HL-60/S4 treated with retinoic acid at 250 ng/mL for 4 days and 3 days (cell line): ENCODE results near the gene TRAF3IP1.

Experiments used
- in situ Hi-C: fragments of 300-500 bp; cut with MboI; formaldehyde crosslinking; loops from 2 replicates; pipeline ENCODE4 v1.7.0; 2022; ENCODE audit warnings: low sequenced_read_pairs

TRAF3IP1 gene

DNA sequence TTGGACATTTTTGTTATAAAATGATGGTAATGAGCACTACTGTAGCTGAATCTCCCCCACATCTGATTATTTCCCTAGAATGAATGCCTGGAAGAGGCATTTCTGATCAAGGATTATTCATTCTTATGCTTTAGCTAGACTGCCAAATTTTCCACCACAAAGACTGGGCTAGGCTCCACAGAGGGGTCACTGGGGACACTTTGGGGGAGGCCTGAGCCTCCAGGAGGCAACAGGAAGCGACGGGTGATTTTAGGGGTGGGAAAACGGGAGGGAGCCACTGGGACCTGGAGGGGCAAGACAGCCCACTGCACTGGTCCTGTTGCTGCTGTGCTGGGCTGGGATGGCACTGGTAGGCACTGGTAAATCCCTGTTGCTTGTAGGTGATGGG is 104.0 kb downstream of the TRAF3IP1 start:
- in situ Hi-C loops: no loop called here

DNA sequence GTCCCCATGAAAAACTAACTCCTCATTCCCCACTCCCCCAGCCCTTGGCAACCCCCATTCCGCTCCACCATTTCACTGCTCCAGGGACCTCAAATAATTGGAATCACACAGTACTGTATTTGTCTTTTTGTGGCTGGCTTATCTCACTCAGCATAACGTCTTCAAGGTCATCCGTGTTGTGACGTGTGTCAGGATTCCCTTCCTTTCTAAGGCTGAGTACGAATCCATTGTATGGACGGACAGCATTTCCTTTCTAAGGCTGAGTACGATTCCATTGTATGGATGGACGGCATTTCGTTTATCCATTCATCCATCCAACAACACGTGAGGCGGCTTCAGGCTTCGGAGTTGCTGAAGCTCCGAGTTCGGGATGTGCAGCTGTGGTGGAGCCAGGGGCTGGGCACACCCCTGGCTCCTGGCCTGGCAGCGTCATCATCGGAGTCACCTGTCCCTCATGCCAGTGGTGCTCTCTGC is 105.2 kb downstream of the TRAF3IP1 start:
- in situ Hi-C loops: no loop called here

DNA sequence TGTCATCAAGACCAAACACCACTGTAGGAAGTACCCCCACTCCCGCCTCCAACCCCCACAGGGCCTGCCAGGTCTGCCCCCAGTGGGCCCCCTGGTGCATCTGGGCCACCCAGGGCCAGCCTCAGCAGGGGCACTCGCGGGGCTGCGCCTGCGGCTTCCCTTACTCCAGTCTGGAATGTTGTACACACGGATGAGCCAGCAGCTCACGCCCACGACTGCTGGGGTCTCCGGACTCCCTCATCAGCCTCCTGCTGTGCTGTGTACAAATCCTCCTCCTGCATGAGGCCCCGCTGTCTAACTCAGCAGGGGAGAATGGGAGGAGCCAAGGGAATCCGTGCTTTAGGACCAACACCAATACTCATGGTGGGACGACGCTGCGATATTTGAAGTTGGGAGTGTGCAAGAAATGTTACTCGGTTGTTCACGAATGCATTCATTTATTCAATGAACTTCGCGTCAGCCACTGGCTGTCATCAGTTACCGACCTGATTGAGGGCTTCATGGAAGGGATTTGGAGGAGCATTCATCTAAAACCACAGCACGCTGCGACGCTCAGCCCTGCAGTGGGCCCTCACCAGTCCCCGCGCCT is 105.8 kb downstream of the TRAF3IP1 start:
- in situ Hi-C loops: no loop called here

DNA sequence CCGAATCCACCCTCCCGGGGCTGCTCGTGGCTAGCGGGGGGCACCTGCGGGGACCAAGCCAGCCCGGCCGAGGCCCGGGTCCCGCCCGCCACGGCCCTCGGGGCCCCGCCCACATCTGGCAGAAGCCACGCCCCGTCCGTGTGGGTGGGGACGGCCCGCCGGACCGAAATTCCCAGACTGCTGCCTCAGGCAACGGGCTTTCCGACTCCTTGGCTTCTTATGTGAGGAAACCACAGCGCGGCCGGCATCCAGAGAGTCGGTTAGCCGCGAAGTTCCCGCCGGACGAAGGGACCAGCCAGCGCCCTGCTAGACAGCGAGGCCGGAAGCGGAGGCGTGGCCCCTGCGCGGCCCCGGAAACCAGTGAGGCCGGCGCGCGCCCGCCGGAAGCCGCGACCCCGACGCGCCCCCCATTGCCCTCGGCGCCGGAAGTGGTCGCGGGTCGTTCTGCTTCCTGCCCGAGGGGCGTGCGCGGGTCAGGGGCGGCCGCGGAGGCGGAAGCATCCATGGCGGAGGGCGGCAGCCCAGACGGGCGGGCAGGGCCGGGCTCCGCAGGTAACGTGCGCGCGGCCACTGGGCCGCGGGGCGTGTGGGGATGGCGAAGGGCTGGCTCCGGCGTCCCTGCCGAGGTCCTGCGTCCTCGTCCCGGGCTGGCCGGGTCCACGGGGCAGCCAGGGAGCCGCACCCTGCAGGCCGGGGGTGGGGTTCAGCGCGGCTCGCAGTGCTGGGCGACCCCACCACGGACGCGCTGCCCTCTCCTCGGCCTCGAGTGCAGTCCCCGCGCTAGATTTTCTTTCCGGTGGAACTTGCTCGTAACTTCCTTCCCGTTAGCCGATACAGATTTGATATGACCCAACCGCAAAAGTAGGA is 106.5 kb downstream of the TRAF3IP1 start, which contains the start of gene ASB1:
ASB1 (plus strand) TSS at position 360 of the 867 bp plus-strand sequence; CDS start at position 504, 144 bp downstream.
- in situ Hi-C loops: no loop called here

- in situ Hi-C loops: no loop called here
Observed at GRCh38 chr2:238427435-238428162, 107.3 kb downstream of the TRAF3IP1 start.

- in situ Hi-C loops: no loop called here
Observed at GRCh38 chr2:238428866-238429265, 108.5 kb downstream of the TRAF3IP1 start.

- in situ Hi-C loops: no loop called here
Observed at GRCh38 chr2:238430781-238431180, 110.5 kb downstream of the TRAF3IP1 start.

DNA sequence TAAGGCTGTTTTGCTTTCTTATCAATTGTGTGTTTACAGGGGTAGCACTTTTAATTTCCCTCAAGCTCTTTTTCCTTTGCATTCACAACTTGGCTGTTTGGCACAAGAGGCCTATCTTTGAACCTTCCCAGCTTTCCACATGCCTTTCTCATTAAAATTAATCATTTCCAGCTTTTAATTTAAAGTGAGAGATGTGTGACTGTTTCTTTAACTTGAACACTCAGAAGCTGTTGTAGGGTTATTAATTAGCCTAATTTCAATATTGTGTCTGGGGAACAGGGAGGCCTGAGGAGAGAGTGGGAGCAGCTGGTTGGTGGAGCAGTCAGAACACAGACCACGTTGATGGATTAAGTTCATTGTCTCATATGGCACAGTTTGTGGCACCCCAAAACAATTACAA is 111.1 kb downstream of the TRAF3IP1 start:
- in situ Hi-C loops: no loop called here

- in situ Hi-C loops: no loop called here
Observed at GRCh38 chr2:238433300-238433915, 113.1 kb downstream of the TRAF3IP1 start.

GRCh38 chr2:238433941-238434845 is 113.9 kb downstream of the TRAF3IP1 start:
- in situ Hi-C loops: no loop called here

DNA sequence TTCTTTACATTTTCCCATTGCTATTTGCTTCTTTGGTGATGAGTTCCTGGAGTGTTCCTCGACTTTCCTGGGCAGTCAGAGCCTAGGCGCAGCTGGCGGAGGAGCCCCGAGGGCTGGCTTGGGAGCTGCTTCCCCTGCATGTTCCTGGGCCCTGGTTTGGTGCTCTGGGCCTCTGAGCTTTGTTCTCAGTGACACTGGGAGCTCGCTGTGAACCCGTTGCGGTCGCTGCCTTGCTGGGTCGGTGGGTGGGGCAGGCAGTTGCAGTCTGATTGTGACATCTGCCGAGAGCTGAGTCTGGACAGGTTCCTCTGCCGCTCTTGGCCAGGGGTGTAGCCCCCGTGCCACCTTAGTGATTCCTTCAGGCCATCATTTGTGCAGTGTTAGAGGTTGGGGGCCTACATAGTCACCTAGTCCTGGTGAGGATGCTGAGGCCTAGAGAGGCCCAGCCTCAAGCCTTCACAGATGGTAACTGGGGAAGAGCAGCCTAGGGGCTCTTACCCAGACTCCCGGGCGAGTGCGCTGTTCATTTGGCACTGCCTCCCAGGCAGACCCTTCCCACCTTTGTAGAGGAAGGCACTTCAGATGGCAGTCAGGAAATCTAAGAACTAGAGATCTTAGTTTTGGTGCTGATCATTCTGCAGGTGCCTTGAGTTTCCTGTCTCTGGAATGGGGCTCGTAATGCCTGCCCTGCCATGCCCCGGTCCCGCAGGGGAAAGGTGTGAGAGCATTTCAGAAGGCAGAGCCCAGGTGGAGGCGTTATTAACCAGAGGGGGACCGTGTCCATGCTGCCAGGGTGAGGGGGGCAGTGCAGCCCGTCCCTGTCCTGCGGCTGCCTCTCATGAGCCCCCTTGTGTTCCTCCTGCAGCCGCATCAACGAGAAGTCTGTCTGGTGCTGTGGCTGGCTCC is 114.8 kb downstream of the TRAF3IP1 start:
- in situ Hi-C loops: no loop called here

DNA sequence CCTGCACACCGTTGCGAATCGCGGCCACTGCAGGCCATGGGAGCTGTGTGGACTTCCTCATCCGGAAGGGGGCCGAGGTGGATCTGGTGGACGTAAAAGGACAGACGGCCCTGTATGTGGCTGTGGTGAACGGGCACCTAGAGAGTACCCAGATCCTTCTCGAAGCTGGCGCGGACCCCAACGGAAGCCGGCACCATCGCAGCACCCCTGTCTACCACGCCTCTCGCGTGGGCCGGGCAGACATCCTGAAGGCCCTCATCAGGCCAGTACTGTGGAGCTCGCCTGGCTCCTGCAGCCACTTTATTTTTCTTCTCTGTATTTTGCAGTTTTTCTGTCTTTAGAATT is 115.4 kb downstream of the TRAF3IP1 start:
- in situ Hi-C loops: no loop called here

DNA sequence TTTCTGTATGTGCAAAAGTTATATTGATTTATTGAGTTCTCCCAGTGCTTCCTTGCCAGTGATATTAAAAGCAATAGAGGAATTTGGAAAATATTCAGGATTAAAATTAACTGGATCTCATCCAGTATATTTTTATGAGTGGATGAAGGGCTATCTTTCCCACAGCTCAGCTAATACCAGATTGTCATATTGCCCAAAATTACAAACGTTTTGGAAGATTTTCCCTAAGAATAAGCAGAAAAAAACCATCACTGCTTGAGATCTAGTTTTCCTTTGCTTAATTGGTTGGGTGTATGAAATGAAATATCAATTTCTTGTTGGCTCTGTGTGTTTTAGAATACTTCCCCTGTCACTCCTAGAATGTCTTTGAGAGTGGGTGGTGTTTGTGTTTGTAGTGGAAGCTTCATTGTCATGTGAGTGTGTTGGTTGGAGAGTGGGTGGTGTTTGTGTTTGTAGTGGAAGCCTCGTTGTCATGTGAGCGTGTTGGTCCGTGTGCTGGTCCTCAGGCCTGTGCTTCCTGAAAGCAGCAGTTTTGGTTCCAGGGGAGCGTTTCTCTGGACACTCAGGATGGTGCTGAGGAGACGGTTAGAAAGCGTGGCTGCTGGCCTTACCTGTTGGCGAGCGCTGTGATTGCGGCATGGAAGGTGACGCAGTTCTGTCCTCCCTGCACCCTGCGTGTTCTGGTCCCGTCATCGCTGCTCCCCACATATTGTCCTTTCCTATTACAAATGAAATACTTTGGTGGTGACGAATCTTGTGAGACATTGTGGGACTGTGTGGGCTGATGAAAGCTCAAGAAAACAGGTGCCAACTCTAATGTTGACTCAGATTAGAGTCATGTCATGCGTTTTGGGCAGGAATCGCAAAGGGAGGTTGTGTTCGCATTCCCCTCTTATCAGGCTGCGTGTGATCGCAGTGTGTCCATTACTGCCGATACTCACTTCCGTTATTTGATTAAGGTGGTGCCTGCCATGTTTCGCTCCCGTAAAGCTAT is 118.8 kb downstream of the TRAF3IP1 start:
- in situ Hi-C loops: no loop called here

- in situ Hi-C loops: no loop called here
Observed at GRCh38 chr2:238439917-238440316, 119.6 kb downstream of the TRAF3IP1 start.

GRCh38 chr2:238440331-238440730 is 120.0 kb downstream of the TRAF3IP1 start:
- in situ Hi-C loops: no loop called here

- in situ Hi-C loops: no loop called here
Observed at GRCh38 chr2:238440767-238441166, 120.4 kb downstream of the TRAF3IP1 start.

DNA sequence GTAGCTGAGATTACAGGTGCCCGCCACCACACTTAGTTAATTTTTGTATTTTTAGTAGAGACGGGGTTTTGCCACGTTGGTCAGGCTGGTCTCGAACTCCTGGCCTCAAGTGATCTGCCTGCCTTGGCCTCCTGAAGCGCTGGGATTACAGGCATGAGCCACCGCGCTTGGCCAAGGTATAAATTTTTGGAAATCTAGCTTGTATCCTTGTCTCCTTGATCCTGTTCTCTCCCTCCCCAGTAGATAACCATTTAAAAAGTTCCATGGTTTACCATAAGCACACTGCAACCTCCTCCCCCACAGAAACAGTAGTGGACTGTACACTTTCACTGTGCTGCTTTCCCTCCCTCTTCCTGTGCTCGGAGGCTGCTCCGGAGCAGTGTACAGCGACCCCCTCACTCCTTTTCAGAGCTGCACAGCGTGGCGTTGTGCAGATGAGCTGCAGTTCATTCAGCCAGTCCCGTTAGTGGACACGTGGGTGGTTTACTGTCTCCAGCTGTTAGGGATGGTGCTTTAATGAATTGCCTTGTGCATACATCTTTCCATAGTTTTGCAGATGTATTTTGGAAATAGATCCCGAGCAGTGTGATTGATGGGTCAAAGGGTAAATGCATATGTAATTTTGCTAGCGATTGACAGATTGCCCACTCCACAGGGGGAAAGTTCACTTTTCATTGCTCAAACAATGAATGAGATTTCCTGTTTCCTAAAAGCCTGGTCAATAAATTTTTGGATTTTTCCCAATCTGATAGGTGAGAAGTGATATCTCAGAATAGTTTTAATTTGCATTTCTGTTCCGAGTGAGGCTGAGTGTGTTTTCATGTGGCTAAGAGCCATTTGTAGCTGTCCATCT is 121.2 kb downstream of the TRAF3IP1 start:
- in situ Hi-C loops: no loop called here
